ENCODE measurements around the gene CYLD.

Gene CYLD

GRCh38 chr16:50848755-50849514, 107.0 kb downstream of the CYLD start:
- no peak for DNase-seq
